Measurements from ENCODE around the gene ANKRD44.

- TF ChIP-seq CTCF (IDR thresholded peaks at IDR 0.05; ENCODE audit: borderline replicate concordance, extremely low read depth, low read length, poor library complexity, severe bottlenecking): no peak
- no peak for TF ChIP-seq EZH2 (IDR thresholded peaks at IDR 0.05; ENCODE audit: borderline replicate concordance, low read depth, low read length, severe bottlenecking)
These were observed 229.3 kb downstream of the ANKRD44 start for GRCh38 chr2:197081294-197081693.
